Measurements from ENCODE around the gene TPCN2.

The TPCN2 gene

GRCh38 chr11:69024509-69024908 is 24.2 kb upstream of the TPCN2 start:
- H3K27ac ChIP-seq (ENCODE audit: low read depth, low read length): no peak overlapping the region
- H2AFZ ChIP-seq (ENCODE audit: insufficient read depth, low read length, poor library complexity): no peak overlapping the region
- no peak overlapping the region for H3K4me3 ChIP-seq (ENCODE audit: low read depth, low read length)
- no peak overlapping the region for H3K9ac ChIP-seq (ENCODE audit: low read length)
- no peak overlapping the region for H3K14ac ChIP-seq (ENCODE audit: low read length)
- H4K8ac ChIP-seq (ENCODE audit: low read depth, low read length): no peak overlapping the region
- no peaks in the 10 kb centered on the region for H3K27me3 ChIP-seq (ENCODE audit: insufficient read depth, low read length)
- no peak overlapping the region for H2BK120ac ChIP-seq (ENCODE audit: insufficient read depth, low read length, poor library complexity)
- no peak overlapping the region for H4K12ac ChIP-seq (ENCODE audit: low read depth, low read length)
- no peaks in the 10 kb centered on the region for H3K36me3 ChIP-seq (ENCODE audit: control insufficient read depth in 1 of 2, insufficient read depth in 2 of 2, low read length in 2 of 2)
- H2BK12ac ChIP-seq (ENCODE audit: low read length): no peak overlapping the region
- H2BK5ac ChIP-seq (ENCODE audit: low read depth, low read length, poor library complexity): no peak overlapping the region
- WGBS (ENCODE audit: extremely low coverage, insufficient coverage, insufficient read length): no CpG with 5 or more reads among the region's 6 CpGs
- no peak overlapping the region for H3K18ac ChIP-seq (ENCODE audit: low read length)
- H3K4ac ChIP-seq (ENCODE audit: low read depth, low read length): no peak overlapping the region
- H3K79me2 ChIP-seq (ENCODE audit: control insufficient read depth, insufficient read depth, low read length, poor library complexity): no peaks in the 10 kb centered on the region
- H3K4me2 ChIP-seq (ENCODE audit: low read length): no peak overlapping the region
- no peaks in the 10 kb centered on the region for H3K4me1 ChIP-seq (ENCODE audit: control insufficient read depth in 1 of 2, insufficient read depth in 2 of 2, low read length in 2 of 2)
- H3K23ac ChIP-seq (ENCODE audit: low read length): no peak overlapping the region
- no peaks in the 10 kb centered on the region for H3K9me3 ChIP-seq (ENCODE audit: insufficient read depth, low read depth, low read length)
- no peak for DNase-seq
- H3K79me1 ChIP-seq (ENCODE audit: low read length): no peaks in the 10 kb centered on the region
- no peak overlapping the region for H2AK5ac ChIP-seq (ENCODE audit: low read length)
- H4K91ac ChIP-seq (ENCODE audit: low read depth, low read length): no peak overlapping the region

GRCh38 chr11:69027704-69028372 is 20.9 kb upstream of the TPCN2 start:
- Histone ChIP-seq H3K23ac (ENCODE audit: low read length) (no peak overlapping the region), H2BK12ac (ENCODE audit: low read length) (no peak overlapping the region), H3K4ac (ENCODE audit: low read depth, low read length) (no peak overlapping the region), H3K4me3 (ENCODE audit: low read depth, low read length) (no peak overlapping the region), H3K27me3 (ENCODE audit: insufficient read depth, low read length) (no peaks in the 10 kb centered on the region), H2BK120ac (ENCODE audit: insufficient read depth, low read length, poor library complexity) (no peak overlapping the region), H3K9me3 (ENCODE audit: insufficient read depth, low read depth, low read length) (no peaks in the 10 kb centered on the region), H4K12ac (ENCODE audit: low read depth, low read length) (no peak overlapping the region), H3K27ac (ENCODE audit: low read depth, low read length) (no peak overlapping the region), H3K36me3 (ENCODE audit: control insufficient read depth in 1 of 2, insufficient read depth in 2 of 2, low read length in 2 of 2) (no peaks in the 10 kb centered on the region), H4K8ac (ENCODE audit: low read depth, low read length) (no peak overlapping the region), H3K18ac (ENCODE audit: low read length) (no peak overlapping the region), H2AK5ac (ENCODE audit: low read length) (no peak overlapping the region), H3K79me1 (ENCODE audit: low read length) (no peaks in the 10 kb centered on the region), H2AFZ (ENCODE audit: insufficient read depth, low read length, poor library complexity) (no peak overlapping the region), H4K91ac (ENCODE audit: low read depth, low read length) (no peak overlapping the region), H3K9ac (ENCODE audit: low read length) (no peak overlapping the region), H3K14ac (ENCODE audit: low read length) (no peak overlapping the region), H3K4me2 (ENCODE audit: low read length) (no peak overlapping the region), H3K4me1 (ENCODE audit: control insufficient read depth in 1 of 2, insufficient read depth in 2 of 2, low read length in 2 of 2) (no peaks in the 10 kb centered on the region), H3K79me2 (ENCODE audit: control insufficient read depth, insufficient read depth, low read length, poor library complexity) (no peaks in the 10 kb centered on the region), H2BK5ac (ENCODE audit: low read depth, low read length, poor library complexity) (no peak overlapping the region)
- no CpG with 5 or more reads among the region's 9 CpGs for WGBS (ENCODE audit: extremely low coverage, insufficient coverage, insufficient read length)
- DNase-seq: peak in 1 of 2 donors; percentile 14

- Histone ChIP-seq H3K4ac (ENCODE audit: low read depth, low read length) (no peak overlapping the region), H3K79me1 (ENCODE audit: low read length) (no peaks in the 10 kb centered on the region), H3K4me1 (ENCODE audit: control insufficient read depth in 1 of 2, insufficient read depth in 2 of 2, low read length in 2 of 2) (no peaks in the 10 kb centered on the region), H2BK120ac (ENCODE audit: insufficient read depth, low read length, poor library complexity) (no peak overlapping the region), H3K27ac (ENCODE audit: low read depth, low read length) (no peak overlapping the region), H3K27me3 (ENCODE audit: insufficient read depth, low read length) (no peaks in the 10 kb centered on the region), H2BK12ac (ENCODE audit: low read length) (no peak overlapping the region), H3K79me2 (ENCODE audit: control insufficient read depth, insufficient read depth, low read length, poor library complexity) (no peaks in the 10 kb centered on the region), H2AFZ (ENCODE audit: insufficient read depth, low read length, poor library complexity) (no peak overlapping the region), H3K9me3 (ENCODE audit: insufficient read depth, low read depth, low read length) (no peaks in the 10 kb centered on the region), H3K36me3 (ENCODE audit: control insufficient read depth in 1 of 2, insufficient read depth in 2 of 2, low read length in 2 of 2) (no peaks in the 10 kb centered on the region), H2BK5ac (ENCODE audit: low read depth, low read length, poor library complexity) (no peak overlapping the region), H3K18ac (ENCODE audit: low read length) (no peak overlapping the region), H4K91ac (ENCODE audit: low read depth, low read length) (no peak overlapping the region), H3K14ac (ENCODE audit: low read length) (no peak overlapping the region), H3K4me2 (ENCODE audit: low read length) (no peak overlapping the region), H3K4me3 (ENCODE audit: low read depth, low read length) (no peak overlapping the region), H2AK5ac (ENCODE audit: low read length) (no peak overlapping the region), H4K12ac (ENCODE audit: low read depth, low read length) (no peak overlapping the region), H3K23ac (ENCODE audit: low read length) (no peak overlapping the region), H3K9ac (ENCODE audit: low read length) (no peak overlapping the region), H4K8ac (ENCODE audit: low read depth, low read length) (no peak overlapping the region)
- WGBS (ENCODE audit: extremely low coverage, insufficient coverage, insufficient read length): 100% methylated on average over 1 of the region's 6 CpGs
- no peak for DNase-seq
Observed at GRCh38 chr11:69030301-69030700, 18.4 kb upstream of the TPCN2 start.

- no CpG with 5 or more reads among the region's 7 CpGs for WGBS (ENCODE audit: extremely low coverage, insufficient coverage, insufficient read length)
- H3K79me1 ChIP-seq (ENCODE audit: low read length): no peaks in the 10 kb centered on the region
- no peak overlapping the region for H3K4ac ChIP-seq (ENCODE audit: low read depth, low read length)
- no peak overlapping the region for H3K14ac ChIP-seq (ENCODE audit: low read length)
- H2BK120ac ChIP-seq (ENCODE audit: insufficient read depth, low read length, poor library complexity): no peak overlapping the region
- H3K23ac ChIP-seq (ENCODE audit: low read length): no peak overlapping the region
- H3K9ac ChIP-seq (ENCODE audit: low read length): no peak overlapping the region
- no peak overlapping the region for H4K91ac ChIP-seq (ENCODE audit: low read depth, low read length)
- H2AK5ac ChIP-seq (ENCODE audit: low read length): no peak overlapping the region
- no peaks in the 10 kb centered on the region for H3K27me3 ChIP-seq (ENCODE audit: insufficient read depth, low read length)
- H2AFZ ChIP-seq (ENCODE audit: insufficient read depth, low read length, poor library complexity): no peak overlapping the region
- no peak for DNase-seq
- H3K4me1 ChIP-seq (ENCODE audit: control insufficient read depth in 1 of 2, insufficient read depth in 2 of 2, low read length in 2 of 2): no peaks in the 10 kb centered on the region
- no peak overlapping the region for H3K27ac ChIP-seq (ENCODE audit: low read depth, low read length)
- no peak overlapping the region for H4K12ac ChIP-seq (ENCODE audit: low read depth, low read length)
- no peak overlapping the region for H4K8ac ChIP-seq (ENCODE audit: low read depth, low read length)
- H3K9me3 ChIP-seq (ENCODE audit: insufficient read depth, low read depth, low read length): no peaks in the 10 kb centered on the region
- no peaks in the 10 kb centered on the region for H3K79me2 ChIP-seq (ENCODE audit: control insufficient read depth, insufficient read depth, low read length, poor library complexity)
- no peak overlapping the region for H3K18ac ChIP-seq (ENCODE audit: low read length)
- no peak overlapping the region for H3K4me3 ChIP-seq (ENCODE audit: low read depth, low read length)
- H3K36me3 ChIP-seq (ENCODE audit: control insufficient read depth in 1 of 2, insufficient read depth in 2 of 2, low read length in 2 of 2): no peaks in the 10 kb centered on the region
- no peak overlapping the region for H2BK5ac ChIP-seq (ENCODE audit: low read depth, low read length, poor library complexity)
- no peak overlapping the region for H2BK12ac ChIP-seq (ENCODE audit: low read length)
- no peak overlapping the region for H3K4me2 ChIP-seq (ENCODE audit: low read length)
Observed at GRCh38 chr11:69032833-69033232, 15.9 kb upstream of the TPCN2 start.

Measured in trophoblast cell (in vitro differentiated cells and primary cell).